Measurements from ENCODE around the gene DAAM2. TPM values are rescaled to one million over a fixed set of nuclear protein-coding genes. Genes with fewer than 3 reads are reported as not detected.
A peak's percentile ranks its signal among the peaks of the same experiment; 100 is the strongest.

DAAM2 gene
- total RNA-seq, 1 donor from 2014 or later = 12.5 TPM

- no peak for DNase-seq (ENCODE audit: low spot score)
Observed at GRCh38 chr6:39929733-39930461, 137.7 kb downstream of the DAAM2 start.

DNA sequence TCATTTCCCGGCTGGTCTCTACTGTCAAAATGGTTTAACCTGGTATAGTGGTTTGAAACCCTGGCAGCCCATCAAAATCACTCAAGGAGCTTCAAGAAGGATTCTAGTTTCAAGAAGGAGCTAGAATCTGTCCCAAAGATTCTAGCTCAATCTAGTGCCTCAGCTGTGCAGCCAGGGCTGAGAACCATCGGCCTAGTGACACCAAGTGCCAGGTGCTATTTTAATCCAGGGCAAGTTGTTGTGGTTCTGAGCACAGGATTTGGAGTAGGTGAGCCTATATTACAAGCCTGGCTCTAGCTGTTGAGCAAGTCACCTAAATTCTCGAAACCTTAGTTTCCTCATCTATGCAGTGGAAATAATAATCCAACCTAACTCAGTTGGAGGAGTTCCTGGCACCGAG, 138.4 kb downstream of the DAAM2 start:
- no peak for DNase-seq (ENCODE audit: low spot score)

DNA sequence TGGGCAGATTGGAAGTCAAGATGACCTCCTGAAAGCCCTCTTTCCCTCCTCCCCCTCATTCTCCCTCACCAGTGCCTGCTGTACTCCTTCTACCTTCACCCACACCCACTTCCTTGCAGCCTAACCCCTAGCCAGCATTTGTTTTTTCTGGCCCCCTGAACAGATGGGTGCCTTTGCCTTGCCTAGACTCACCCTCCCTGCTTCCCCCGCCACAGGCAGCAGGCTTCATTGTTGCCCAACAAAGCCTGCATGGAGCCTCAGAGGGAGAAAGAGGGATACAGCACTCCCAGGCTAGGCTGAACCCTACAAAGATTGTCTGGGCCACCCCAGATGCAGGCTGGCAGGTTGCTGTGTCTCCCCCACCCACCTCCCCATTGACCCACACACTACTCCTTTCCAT, 139.4 kb downstream of the DAAM2 start:
- DNase-seq (ENCODE audit: low spot score) = no peak

GRCh38 chr6:39932386-39932910, 140.3 kb downstream of the DAAM2 start:
- no peak for DNase-seq (ENCODE audit: low spot score)

GRCh38 chr6:39933669-39934130, 141.5 kb downstream of the DAAM2 start:
- no peak for DNase-seq (ENCODE audit: low spot score)

DNA sequence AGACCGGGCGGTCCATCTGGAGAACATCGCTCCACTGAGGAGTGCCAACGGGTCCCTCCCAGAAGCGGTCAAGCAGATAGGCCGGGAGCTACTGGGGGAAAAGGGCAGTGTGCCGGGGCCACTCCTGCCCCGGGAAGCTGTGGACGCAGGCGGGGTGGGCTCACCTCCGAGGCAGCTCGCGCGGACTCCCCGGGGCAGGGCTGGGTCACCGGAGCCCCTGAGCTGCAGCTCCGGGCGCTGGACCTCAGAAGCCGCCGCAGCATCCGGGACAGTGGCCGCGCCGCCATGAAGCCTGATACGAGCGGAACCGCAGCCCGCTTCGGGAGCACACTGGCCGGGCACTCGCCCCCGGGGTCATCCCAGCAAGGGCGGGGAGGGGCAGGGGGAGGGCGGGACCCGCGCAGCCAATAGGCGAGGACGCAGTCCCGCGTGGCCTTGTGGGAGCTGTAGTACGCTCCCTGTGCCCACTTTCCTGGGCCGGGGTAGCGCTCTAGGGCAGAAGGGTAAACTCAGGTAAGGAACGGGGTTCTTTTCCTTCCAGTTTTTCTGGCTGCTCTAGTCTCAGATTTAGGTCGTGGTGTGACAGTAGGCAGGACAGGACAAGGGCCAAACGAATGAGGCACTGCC, 142.1 kb downstream of the DAAM2 start, which contains the start of gene MOCS1:
Gene MOCS1 (minus strand): TSS at position 332 of the 627 bp plus-strand sequence. CDS start 45 bp downstream, at position 287.
- peak; percentile 80 for DNase-seq (ENCODE audit: low spot score)

GRCh38 chr6:39935241-39935640, 143.1 kb downstream of the DAAM2 start:
- no peak for DNase-seq (ENCODE audit: low spot score)

DNA sequence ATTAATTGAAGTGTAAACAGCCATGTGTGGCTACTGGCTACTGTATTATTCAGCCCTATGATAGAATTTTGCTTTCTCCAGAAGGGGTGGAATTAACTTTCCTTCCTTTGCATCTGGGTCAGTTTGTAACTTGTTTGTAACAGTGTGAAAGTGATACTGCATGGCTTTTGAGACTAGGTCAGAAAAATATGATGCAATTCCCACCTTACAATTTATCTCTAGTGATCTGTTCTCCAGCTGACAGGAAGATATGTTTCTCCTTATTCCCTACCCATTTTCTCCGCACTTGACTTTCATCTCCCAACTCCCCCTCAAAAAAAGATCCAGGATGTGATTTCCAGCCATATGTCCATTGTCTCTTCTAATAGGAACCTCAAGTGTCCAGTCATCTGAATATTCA, 144.7 kb downstream of the DAAM2 start:
- no peak for DNase-seq (ENCODE audit: low spot score)

DNA sequence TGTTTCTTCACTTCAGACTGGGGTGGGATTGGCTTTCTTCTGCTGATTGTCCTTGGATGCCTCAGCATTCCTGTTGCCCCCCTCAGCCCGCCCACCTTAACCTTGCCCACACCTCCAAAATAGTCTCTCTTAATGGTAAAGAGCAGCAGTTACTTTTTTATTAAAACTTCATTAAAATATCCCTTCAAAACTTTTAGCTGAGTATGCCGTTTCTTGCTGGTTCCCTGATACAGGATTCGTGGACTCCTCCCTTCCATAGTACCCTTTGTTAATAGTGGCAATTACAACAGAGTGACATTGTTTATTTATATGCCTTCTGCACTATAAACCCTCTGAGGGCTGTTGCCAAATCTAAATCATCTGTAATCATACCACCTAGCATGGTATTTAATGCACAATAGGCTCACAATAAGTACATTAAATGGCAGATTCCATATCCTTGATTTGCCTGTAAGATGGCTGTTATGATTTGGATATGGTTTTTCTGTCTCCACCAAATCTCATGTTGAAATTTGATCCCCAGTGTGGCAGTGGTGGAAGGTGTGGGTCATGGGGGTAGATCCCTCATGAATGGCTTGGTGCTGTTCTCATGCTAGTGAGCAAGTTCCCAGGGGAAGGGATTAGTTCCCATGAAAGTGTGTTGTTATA, 145.6 kb downstream of the DAAM2 start:
- DNase-seq (ENCODE audit: low spot score) = no peak

DNA sequence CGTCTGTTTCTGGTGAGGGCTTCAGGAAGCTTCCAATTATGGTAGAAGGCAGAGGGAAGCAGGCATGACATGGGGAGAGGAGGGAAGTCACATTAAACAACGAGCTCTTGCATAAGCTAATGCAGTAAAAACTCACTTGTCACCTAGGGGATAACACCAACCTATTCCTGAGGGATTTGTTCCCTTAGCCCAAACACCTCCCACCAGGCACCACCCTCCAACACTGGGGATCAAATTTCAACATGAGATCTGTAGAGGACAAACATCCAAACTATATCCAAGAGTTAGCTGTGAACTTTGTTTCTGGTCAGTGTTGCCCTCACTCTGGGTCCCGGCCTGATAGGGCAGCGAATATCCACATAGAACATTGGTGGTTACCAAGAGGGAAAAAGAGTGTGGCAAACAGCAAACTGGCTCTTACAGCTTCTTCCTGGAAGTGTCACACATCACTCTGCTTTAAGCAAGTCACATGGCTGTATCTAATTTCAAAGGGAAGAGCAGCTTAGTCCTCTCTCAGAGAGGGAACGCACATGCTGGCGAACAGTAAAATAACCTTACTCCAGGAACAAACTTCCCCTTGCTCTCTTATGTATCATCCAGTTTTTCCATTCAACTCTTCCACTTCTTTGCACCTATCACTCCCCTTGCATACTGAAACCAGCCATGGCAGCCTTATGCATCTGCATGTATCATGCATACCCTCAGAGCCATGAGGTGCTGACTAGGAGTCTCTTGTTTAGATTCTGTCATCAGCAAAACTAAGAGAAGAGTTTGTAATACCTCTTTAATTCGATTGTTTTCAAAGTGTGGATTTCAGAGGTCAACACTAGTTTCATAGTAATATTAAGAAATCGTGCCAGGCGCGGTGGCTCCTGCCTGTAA, 146.8 kb downstream of the DAAM2 start:
- DNase-seq (ENCODE audit: low spot score) = no peak

DNA sequence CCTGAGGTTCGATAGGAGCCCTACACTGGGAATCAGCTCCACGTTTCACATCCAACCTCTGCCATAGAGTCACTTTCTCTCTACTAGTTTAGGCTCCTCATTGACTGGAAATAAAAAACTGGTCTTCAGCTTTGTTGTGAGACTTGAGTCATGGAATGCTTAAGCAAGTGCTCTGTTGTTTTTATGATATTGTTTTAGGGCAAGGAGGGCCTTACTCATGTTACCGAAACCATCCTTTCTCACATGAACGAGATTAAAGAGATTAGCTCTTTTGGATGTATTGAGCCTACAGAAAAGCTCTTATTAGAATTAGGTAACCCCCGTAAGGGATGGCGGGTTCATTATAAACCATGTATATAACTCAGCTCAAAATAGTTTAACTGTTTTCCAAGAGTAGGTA, 149.0 kb downstream of the DAAM2 start:
- no peak for DNase-seq (ENCODE audit: low spot score)

DNA sequence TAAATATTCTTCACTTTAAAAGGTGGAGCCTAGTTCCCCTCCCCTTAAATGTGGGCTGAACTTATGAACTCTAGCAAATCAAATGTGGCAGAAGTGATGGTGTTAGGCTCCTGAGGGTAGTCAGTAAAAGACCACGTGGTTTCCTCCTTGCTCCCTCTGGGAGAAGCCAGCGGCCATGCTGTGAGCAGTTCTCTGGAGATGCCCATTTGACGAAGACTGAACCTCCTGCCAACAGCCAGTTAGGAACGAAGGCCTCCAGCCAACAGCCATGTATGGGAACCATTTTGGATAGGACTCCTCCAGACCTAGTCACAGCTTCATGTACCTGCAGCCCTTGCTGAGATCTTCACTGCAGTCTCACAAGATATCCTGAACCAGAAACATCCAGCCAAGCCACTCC, 149.6 kb downstream of the DAAM2 start:
- DNase-seq (ENCODE audit: low spot score) = no peak

DNA sequence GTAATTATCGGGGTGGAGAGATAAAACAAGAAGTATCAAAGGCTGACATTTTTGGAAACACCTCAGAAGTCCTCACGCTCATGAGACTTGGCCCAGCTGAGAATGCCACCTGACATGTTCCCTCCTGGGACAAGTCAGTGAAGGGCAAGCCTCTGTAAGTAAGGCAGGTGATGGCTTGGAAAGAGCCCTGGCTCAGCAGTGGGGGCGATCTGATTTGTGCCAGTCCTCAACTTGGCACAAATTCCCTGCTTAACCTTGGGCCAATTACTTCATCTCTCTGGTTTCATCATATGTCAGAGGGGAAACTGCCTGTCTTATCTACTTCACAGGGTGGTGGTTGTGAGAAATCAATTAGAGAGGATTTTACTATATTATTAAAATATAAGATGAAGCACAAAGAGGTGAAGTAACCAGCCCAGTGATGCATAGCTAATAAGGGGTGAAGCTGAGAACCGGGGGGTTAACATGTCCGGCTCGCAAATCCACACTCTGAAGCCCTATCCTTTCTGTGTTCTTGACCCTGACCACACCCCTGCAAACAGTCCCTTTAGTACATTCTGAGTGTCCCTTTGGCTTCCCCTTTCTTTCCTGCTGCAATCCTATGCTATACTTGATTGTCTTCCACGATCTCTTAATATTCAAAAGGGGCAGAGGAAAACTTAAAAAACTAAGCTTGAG, 150.9 kb downstream of the DAAM2 start:
- DNase-seq (ENCODE audit: low spot score) = no peak

DNA sequence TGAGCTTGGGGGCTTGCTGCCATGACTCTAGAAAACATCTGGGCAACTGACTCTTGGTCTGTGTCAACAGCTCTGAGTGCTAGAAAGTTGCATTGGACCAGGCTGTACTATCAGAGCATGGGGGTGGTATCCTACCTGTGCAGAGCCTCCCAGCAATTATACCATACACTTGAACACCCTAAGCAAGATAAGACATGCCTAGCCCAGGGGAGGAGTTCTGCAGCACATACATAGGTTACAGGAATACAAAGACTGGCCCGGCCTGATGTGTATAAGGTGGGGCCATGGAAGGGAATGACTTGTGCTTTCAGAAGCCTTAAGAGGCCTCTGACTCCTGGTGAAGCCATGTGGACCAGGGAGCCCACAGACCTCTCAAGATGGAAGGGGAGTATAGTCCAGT, 153.4 kb downstream of the DAAM2 start:
- no peak for DNase-seq (ENCODE audit: low spot score)

DNA sequence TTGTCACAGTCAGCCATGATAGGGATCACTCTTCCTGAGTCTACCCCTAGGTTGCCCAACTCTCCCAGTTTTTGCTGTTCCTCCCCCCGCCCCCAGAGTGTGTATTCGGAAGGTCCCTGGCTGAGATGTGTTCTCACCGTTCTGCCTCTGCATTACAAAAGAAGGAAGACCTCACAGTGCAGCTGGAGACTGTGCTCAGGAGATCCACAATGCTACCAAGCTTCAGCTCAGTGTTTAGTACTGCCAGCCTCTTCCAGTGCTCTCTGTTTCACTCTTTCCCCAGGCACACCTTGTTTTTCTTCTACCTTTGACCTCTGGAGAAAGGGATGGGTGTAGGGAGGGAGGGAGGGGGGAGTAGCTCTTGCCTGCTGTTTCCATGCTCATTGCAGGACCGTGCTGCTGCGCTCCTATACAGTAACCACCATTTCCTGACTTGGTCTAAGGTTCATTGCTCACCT, 155.5 kb downstream of the DAAM2 start:
- no peak for DNase-seq (ENCODE audit: low spot score)

DNA sequence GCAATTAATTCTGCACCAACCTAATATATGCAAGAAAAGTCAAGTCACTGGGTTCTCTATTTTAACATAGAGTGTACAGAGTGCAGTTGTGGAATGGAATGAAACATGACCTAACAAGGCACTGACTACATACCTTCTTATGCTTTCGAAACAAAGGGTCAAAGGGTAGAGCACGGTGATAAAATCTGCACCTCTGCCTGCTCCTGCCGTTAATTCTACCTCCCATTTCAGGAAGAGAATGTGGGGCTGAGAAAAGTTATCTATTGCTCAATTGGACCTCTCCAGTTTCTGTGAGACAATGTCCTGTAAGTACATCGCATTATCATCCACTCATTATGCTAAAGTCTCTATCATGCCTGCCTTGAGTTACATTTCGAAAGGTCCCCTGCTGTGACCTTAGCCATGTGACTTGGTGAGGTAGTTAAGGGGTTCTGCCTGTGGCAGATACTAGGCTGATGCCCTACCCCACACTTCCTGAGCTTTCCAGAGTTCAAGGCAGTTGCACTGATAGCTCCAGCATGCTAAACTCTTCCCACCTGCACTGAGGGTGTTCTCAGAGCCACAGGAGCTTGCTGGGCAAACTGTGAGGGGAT, 156.1 kb downstream of the DAAM2 start:
- no peak for DNase-seq (ENCODE audit: low spot score)

- no peak for DNase-seq (ENCODE audit: low spot score)
Observed at GRCh38 chr6:39950125-39950720, 158.0 kb downstream of the DAAM2 start.

DNA sequence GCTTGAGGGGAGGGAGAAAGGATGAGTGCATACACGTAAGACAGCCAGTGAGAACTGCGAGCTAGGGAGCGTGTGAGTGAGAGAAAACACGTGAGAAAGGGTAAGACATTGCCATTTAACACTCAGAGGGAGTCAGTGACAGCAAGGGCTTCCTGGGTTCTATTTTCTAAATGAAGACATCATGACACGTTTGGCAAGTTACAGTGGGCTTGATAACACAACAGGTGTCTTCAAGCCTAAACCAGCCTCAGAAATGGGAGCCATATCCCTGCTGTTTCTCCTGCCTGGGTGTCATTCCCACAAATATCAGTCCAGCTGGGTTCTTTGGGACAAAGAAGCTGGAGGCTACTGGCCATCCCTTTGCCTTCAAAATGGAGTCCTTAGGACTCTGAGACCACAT, 159.0 kb downstream of the DAAM2 start:
- DNase-seq (ENCODE audit: low spot score) = no peak

- DNase-seq (ENCODE audit: low spot score) = no peak
Observed at GRCh38 chr6:39951716-39952115, 159.5 kb downstream of the DAAM2 start.

DNA sequence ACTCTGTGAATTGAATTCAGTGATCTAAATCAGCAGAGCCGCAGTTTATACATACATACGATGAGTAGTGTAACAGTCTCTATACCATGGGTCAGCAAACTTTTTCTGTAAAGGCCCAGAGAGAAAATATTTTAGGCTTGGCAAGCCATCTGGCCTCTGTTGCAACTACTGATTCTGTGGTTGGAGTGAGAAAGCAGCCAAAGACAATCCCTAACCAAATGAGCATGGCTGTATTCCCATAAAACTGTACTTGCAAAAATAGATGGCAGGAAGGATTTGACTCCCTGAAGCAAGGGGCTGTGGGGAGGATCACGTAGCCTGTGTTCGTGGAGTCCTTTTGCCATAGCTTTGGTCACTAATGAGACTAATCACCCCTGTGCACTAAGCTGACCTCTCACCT, 160.0 kb downstream of the DAAM2 start:
- DNase-seq (ENCODE audit: low spot score) = no peak
